GM12878 (cell line): ENCODE data around the gene GNA15. TPM values are rescaled to one million over a fixed set of nuclear protein-coding genes. Genes with fewer than 3 reads are reported as not detected.

Source experiments
- ATAC-seq: fragments of 200-7000 bp; cut with Tn5 transposase; 3 replicates; pipeline ENCODE4 v1.9.1; 2020; ENCODE audit warnings: mild to moderate bottlenecking, moderate library complexity
- BruUV-seq: library from RNA; stranded (reverse); fragments of 400-500 nt; replicated peaks from 2 replicates; lab custom pipeline; 2021; lab: Mats Ljungman, UMichigan
- CTCF ChIA-PET: fragments of 300-600 bp; sonication (Branson Sonifier 250); formaldehyde crosslinking; extraction: SDS; loops from one replicate; lab custom pipeline; 2021; ENCODE audit warnings: inconsistent platforms; lab: Yijun Ruan, JAX
- POLR2A ChIA-PET: fragments of 350-600 bp; formaldehyde crosslinking; extraction: SDS; loops from one replicate; lab custom pipeline; 2021; ENCODE audit warnings: inconsistent platforms; lab: Charles Lee
- RAD21 ChIA-PET: fragments of 300-600 bp; sonication (Branson Sonifier 250); formaldehyde crosslinking; loops from one replicate; lab custom pipeline; 2023; ENCODE audit warnings: antibody characterized with exemption; ENCODE audit not compliant: unreplicated experiment; lab: Charles Lee
- SMC1A ChIA-PET: fragments of 300-600 bp; sonication (Branson Sonifier 250); formaldehyde crosslinking; loops from one replicate; lab custom pipeline; 2023; ENCODE audit not compliant: unreplicated experiment, uncharacterized antibody; lab: Charles Lee
- DNase-seq: peaks from one replicate; pipeline ENCODE4 v3.0.0-alpha.2; 2011; ENCODE audit warnings: low read depth, low spot score
- FAIRE-seq: peaks from 3 replicates; lab custom pipeline; 2011; peaks lifted over from hg19 to GRCh38; lab: Jason Lieb, UNC
- H2AFZ ChIP-seq: 2 replicates; pipeline ENCODE4 v1.6.0; 2011; ENCODE audit warnings: low read depth, low read length, control low read depth; ENCODE audit not compliant: control insufficient read depth
- H3K27ac ChIP-seq: 2 replicates; pipeline ENCODE4 v1.5.1; 2011; ENCODE audit warnings: control low read depth; ENCODE audit not compliant: control insufficient read depth, insufficient read depth
- H3K27me3 ChIP-seq, 2 experiments: replicated peaks in 1 of 2; 2 replicates each; pipeline versions ENCODE4 v1.6.0 to v1.6.1; 2011; ENCODE audit warnings: low read length in 1 of 2; ENCODE audit not compliant: control insufficient read depth in 2 of 2, insufficient read depth in 2 of 2
- H3K36me3 ChIP-seq, 2 experiments: 2 replicates each; pipeline ENCODE4 v1.5.1; 2011; ENCODE audit warnings: low read length in 1 of 2; ENCODE audit not compliant: control insufficient read depth in 2 of 2, insufficient read depth in 2 of 2
- H3K4me1 ChIP-seq: 2 replicates; pipeline ENCODE4 v1.6.1; 2011; ENCODE audit warnings: mild to moderate bottlenecking, low read length, moderate library complexity, mixed read lengths; ENCODE audit not compliant: control insufficient read depth, insufficient read depth
- H3K4me2 ChIP-seq: 2 replicates; pipeline ENCODE4 v1.6.0; 2011; ENCODE audit warnings: control low read depth; ENCODE audit not compliant: control insufficient read depth, insufficient read depth
- H3K4me3 ChIP-seq: fragments of 200-600 bp; sonication (generic); 2 replicates; pipeline ENCODE4 v1.5.1; 2016
- H3K79me2 ChIP-seq: 2 replicates; pipeline ENCODE4 v1.6.0; 2011; ENCODE audit warnings: low read length; ENCODE audit not compliant: control insufficient read depth, insufficient read depth
- H3K9ac ChIP-seq: 2 replicates; pipeline ENCODE4 v1.8.0; 2011; ENCODE audit warnings: low read length, control low read depth, mixed read lengths; ENCODE audit not compliant: control insufficient read depth, insufficient read depth
- H3K9me3 ChIP-seq: replicated peaks from 3 replicates; pipeline ENCODE4 v1.5.1; 2011; ENCODE audit warnings: mild to moderate bottlenecking, low read length; ENCODE audit not compliant: control insufficient read depth, insufficient read depth
- H4K20me1 ChIP-seq: 2 replicates; pipeline ENCODE4 v1.6.0; 2011; ENCODE audit not compliant: control insufficient read depth, insufficient read depth
- ATF7 ChIP-seq: fragments of 450-650 bp; IDR thresholded peaks from 2 replicates; pipeline ENCODE4 v1.6.1; 2016; ENCODE audit warnings: low read depth, mild to moderate bottlenecking
- CHD2 ChIP-seq: IDR thresholded peaks from 2 replicates; pipeline ENCODE4 v1.6.1; 2011; ENCODE audit warnings: low read depth, low read length, improper control_type of control experiment, borderline replicate concordance
- EED ChIP-seq: sonication (generic); IDR thresholded peaks from 2 replicates; pipeline ENCODE4 v1.6.1; 2016; ENCODE audit warnings: antibody characterized with exemption, low read depth
- FOXM1 ChIP-seq: IDR thresholded peaks from 2 replicates; pipeline ENCODE4 v1.6.1; 2012; ENCODE audit warnings: low read depth, mild to moderate bottlenecking, inconsistent platforms, low read length, moderate library complexity
- RBBP5 ChIP-seq: fragments of 200-600 bp; sonication (generic); conservative IDR thresholded peaks from 2 replicates; pipeline ENCODE4 v1.6.1; 2016
- STAT1 ChIP-seq: fragments of 450-650 bp; conservative IDR thresholded peaks from 2 replicates; pipeline ENCODE4 v1.6.1; 2014; ENCODE audit warnings: antibody characterized with exemption, mild to moderate bottlenecking
- USF2 ChIP-seq: IDR thresholded peaks from 2 replicates; pipeline ENCODE4 v1.6.1; 2011; ENCODE audit warnings: low read depth, low read length, improper control_type of control experiment, borderline replicate concordance
- ZBTB33 ChIP-seq: fragments of 450-650 bp; IDR thresholded peaks from 2 replicates; pipeline ENCODE4 v1.6.1; 2017; ENCODE audit warnings: mild to moderate bottlenecking
- WGBS: methylation state at CpG from one replicate; pipeline ENCODE4 v1.1.6; 2016; ENCODE audit warnings: low lambda C conversion rate; ENCODE audit not compliant: insufficient replicate concordance, insufficient coverage; ENCODE audit errors: missing lambda C conversion rate; 5-methylcytosine and 5-hydroxymethylcytosine counted together
- in situ Hi-C: fragments of 300-500 bp; cut with MboI; formaldehyde crosslinking; loops from 9 replicates; pipeline ENCODE4 v1.14.3; 2018; ENCODE audit warnings: mixed read lengths
- intact Hi-C: fragments of 100-400 bp; cut with micrococcal nuclease; formaldehyde crosslinking; loops from one replicate; pipeline ENCODE4 v1.14.2; 2022; ENCODE audit not compliant: unreplicated experiment
- polyA plus RNA-seq, 11 experiments: library from polyadenylated mRNA; depleted of rRNA in 4 of 11; unstranded in 6 of 11; stranded (reverse) in 5 of 11; fragments of >200 nt; fragmentation: Nextera tagmentation in 4 of 11; fragmentation: Illumina TruSeq in 1 of 11; extraction: Ambion mirVana in 4 of 11; extraction: Trizol in 1 of 11; gene quantifications; 1 replicate in 1 of 11; 2 replicates in 10 of 11; pipeline versions ENCODE4 v1.2.1 to v1.2.3, GENCODE V29; 2011 to 2016; ENCODE audit warnings: inconsistent platforms in 2 of 11, missing spikeins in 2 of 11, low read depth in 1 of 11
- total RNA-seq, 4 experiments: library from RNA; depleted of rRNA in 3 of 4; stranded (reverse); fragments of >200 nt in 3 of 4; fragmentation: Illumina TruSeq in 1 of 4; extraction: Trizol in 1 of 4; gene quantifications; 2 replicates each; pipeline versions ENCODE4 v1.2.1 to v1.2.3, GENCODE V29; 2013 to 2021

The GNA15 gene
- total and polyA plus RNA-seq, 10 of the 15 experiments (the other 5 are each of a cell fraction or from before 2014, with no cell fraction given): 0.42 to 18.0 (median 9.4) TPM

GRCh38 chr19:3204646-3205275 is 68.9 kb downstream of the GNA15 start:
- CTCF ChIA-PET: no interaction called here
- RAD21 ChIA-PET: no interaction called here
- BruUV-seq: no TSS peak
- DNase-seq (no peak), ATAC-seq (no peak), FAIRE-seq (no peak)
- in situ Hi-C loops (no loop called here), intact Hi-C loops (no loop called here)
- no peak overlapping the region for H2AFZ ChIP-seq
- no peaks in the 10 kb centered on the region for H4K20me1 ChIP-seq
- H3K27ac ChIP-seq: no peak overlapping the region
- no peaks in the 10 kb centered on the region for H3K27me3 ChIP-seq
- WGBS: 95% methylated on average over 24 of the region's 35 CpGs
- H3K9me3 ChIP-seq: no peaks in the 10 kb centered on the region
- POLR2A ChIA-PET: no interaction called here
- H3K36me3 ChIP-seq: peaks cover 0 to 14% of the 10 kb centered on the region in 2 experiments; a peak in 2 of 4 replicates
- TF ChIP-seq STAT1 (no peak), CHD2 (no peak), FOXM1 (no peak), EED (no peak), ATF7 (no peak), USF2 (no peak), ZBTB33 (no peak), RBBP5 (no peak)
- no peaks in the 10 kb centered on the region for H3K4me1 ChIP-seq
- no peaks in the 10 kb centered on the region for H3K79me2 ChIP-seq
- H3K9ac ChIP-seq: no peak overlapping the region
- H3K4me2 ChIP-seq: no peak overlapping the region
- SMC1A ChIA-PET: no interaction called here
- H3K4me3 ChIP-seq: no peak overlapping the region
